H9 (cell line): ENCODE measurements around the gene OR13C2. TPM values are rescaled to one million over a fixed set of nuclear protein-coding genes. Genes with fewer than 3 reads are reported as not detected.

Source experiments
- DNase-seq: peaks from one replicate; pipeline ENCODE4 v3.0.0-alpha.2; 2017
- H2AFZ ChIP-seq: one replicate; pipeline ENCODE4 v1.6.1; 2013; ENCODE audit warnings: mild to moderate bottlenecking, low read length, control low read depth, moderate library complexity
- H2AK5ac ChIP-seq: 2 replicates; pipeline ENCODE4 v1.6.1; 2013; ENCODE audit warnings: low read length, control low read depth, mixed read lengths; ENCODE audit not compliant: insufficient read length
- H2BK120ac ChIP-seq: one replicate; pipeline ENCODE4 v1.6.1; 2013; ENCODE audit warnings: low read depth, mild to moderate bottlenecking, low read length, control low read depth, inconsistent platforms; ENCODE audit not compliant: poor library complexity, severe bottlenecking
- H2BK12ac ChIP-seq: 2 replicates; pipeline ENCODE4 v1.6.1; 2013; ENCODE audit warnings: low read length, control low read depth, mixed read lengths, low read depth; ENCODE audit not compliant: insufficient read length
- H2BK15ac ChIP-seq: 2 replicates; pipeline ENCODE4 v1.6.1; 2013; ENCODE audit warnings: low read depth, low read length, control low read depth
- H2BK20ac ChIP-seq: one replicate; pipeline ENCODE4 v1.6.1; 2013; ENCODE audit warnings: low read depth, mild to moderate bottlenecking, low read length, control low read depth, inconsistent platforms; ENCODE audit not compliant: poor library complexity, severe bottlenecking
- H2BK5ac ChIP-seq: 2 replicates; pipeline ENCODE4 v1.6.1; 2013; ENCODE audit warnings: low read length, control low read depth, mixed read lengths; ENCODE audit not compliant: insufficient read length
- H3K14ac ChIP-seq: 2 replicates; pipeline ENCODE4 v1.6.1; 2013; ENCODE audit warnings: low read length, control low read depth; ENCODE audit not compliant: insufficient read depth
- H3K18ac ChIP-seq: 2 replicates; pipeline ENCODE4 v1.6.1; 2013; ENCODE audit warnings: low read depth, mild to moderate bottlenecking, mixed read lengths, low read length, control low read depth; ENCODE audit not compliant: insufficient read length
- H3K23ac ChIP-seq: 2 replicates; pipeline ENCODE4 v1.6.1; 2013; ENCODE audit warnings: low read length, control low read depth, mixed read lengths, low read depth; ENCODE audit not compliant: insufficient read length
- H3K23me2 ChIP-seq: 2 replicates; pipeline ENCODE4 v1.6.1; 2013; ENCODE audit warnings: low read depth, mild to moderate bottlenecking, mixed read lengths, low read length, control low read depth; ENCODE audit not compliant: insufficient read length, poor library complexity, severe bottlenecking
- H3K27ac ChIP-seq: 2 replicates; pipeline ENCODE4 v1.5.1; 2013; ENCODE audit warnings: low read length, control low read depth, mixed read lengths, low read depth; ENCODE audit not compliant: insufficient read length
- H3K27me3 ChIP-seq: 2 replicates; pipeline ENCODE4 v1.6.1; 2013; ENCODE audit warnings: low read length, control low read depth, inconsistent platforms; ENCODE audit not compliant: insufficient read depth
- H3K4ac ChIP-seq: 2 replicates; pipeline ENCODE4 v1.6.1; 2013; ENCODE audit warnings: low read depth, mild to moderate bottlenecking, control low read depth, inconsistent platforms, low read length, moderate library complexity
- H3K4me1 ChIP-seq: 2 replicates; pipeline ENCODE4 v1.6.1; 2013; ENCODE audit warnings: low read length, control low read depth, inconsistent platforms; ENCODE audit not compliant: insufficient read depth
- H3K4me2 ChIP-seq: 2 replicates; pipeline ENCODE4 v1.6.1; 2013; ENCODE audit warnings: low read length, control low read depth, mixed read lengths; ENCODE audit not compliant: insufficient read length, insufficient read depth
- H3K56ac ChIP-seq: 2 replicates; pipeline ENCODE4 v1.6.1; 2013; ENCODE audit warnings: low read depth, mild to moderate bottlenecking, mixed read lengths, low read length, control low read depth; ENCODE audit not compliant: insufficient read length
- H3K79me1 ChIP-seq: 2 replicates; pipeline ENCODE4 v1.6.1; 2013; ENCODE audit warnings: low read depth, mild to moderate bottlenecking, moderate library complexity, low read length, control low read depth, inconsistent platforms; ENCODE audit not compliant: insufficient read depth, poor library complexity, severe bottlenecking
- H3K79me2 ChIP-seq: 2 replicates; pipeline ENCODE4 v1.6.1; 2013; ENCODE audit warnings: low read length, control low read depth, inconsistent platforms; ENCODE audit not compliant: insufficient read depth
- H3K9ac ChIP-seq: 2 replicates; pipeline ENCODE4 v1.6.1; 2013; ENCODE audit warnings: low read length, control low read depth, mixed read lengths; ENCODE audit not compliant: insufficient read length; ENCODE audit errors: extremely low read depth
- H3K9me3 ChIP-seq: one replicate; pipeline ENCODE4 v1.6.1; 2013; ENCODE audit warnings: low read depth, low read length, inconsistent platforms; ENCODE audit not compliant: control insufficient read depth
- H3T11ph ChIP-seq: one replicate; pipeline ENCODE4 v1.6.1; 2013; ENCODE audit warnings: mild to moderate bottlenecking, low read length, control low read depth, inconsistent platforms
- H4K20me1 ChIP-seq: one replicate; pipeline ENCODE4 v1.6.1; 2013; ENCODE audit not compliant: control insufficient read depth, insufficient read length, insufficient read depth
- H4K5ac ChIP-seq: 2 replicates; pipeline ENCODE4 v1.6.1; 2013; ENCODE audit warnings: low read depth, mild to moderate bottlenecking, mixed read lengths, low read length, control low read depth; ENCODE audit not compliant: insufficient read length
- H4K8ac ChIP-seq: replicated peaks from 2 replicates; pipeline ENCODE4 v1.6.1; 2013; ENCODE audit warnings: low read length, control low read depth, mixed read lengths, low read depth; ENCODE audit not compliant: insufficient read length
- H4K91ac ChIP-seq: 2 replicates; pipeline ENCODE4 v1.6.1; 2013; ENCODE audit warnings: low read depth, mild to moderate bottlenecking, moderate library complexity, mixed read lengths, low read length, control low read depth; ENCODE audit not compliant: insufficient read length
- H3K27ac Mint-ChIP-seq, 3 experiments: 2 replicates in 2 of 3; 3 replicates in 1 of 3; pipeline ENCODE4 v1.8.0; 2020 to 2021; ENCODE audit warnings: mixed read lengths in 3 of 3, mild to moderate bottlenecking in 1 of 3, moderate library complexity in 1 of 3
- H3K27me3 Mint-ChIP-seq: 2 replicates; pipeline ENCODE4 v1.8.0; 2021; ENCODE audit warnings: low read depth, mild to moderate bottlenecking, moderate library complexity, mixed read lengths
- H3K36me3 Mint-ChIP-seq, 3 experiments: 2 replicates in 2 of 3; 3 replicates in 1 of 3; pipeline ENCODE4 v1.8.0; 2020 to 2021; ENCODE audit warnings: low read depth in 3 of 3, mixed read lengths in 3 of 3; ENCODE audit not compliant: insufficient read depth in 1 of 3
- H3K4me1 Mint-ChIP-seq, 2 experiments: 2 replicates each; pipeline ENCODE4 v1.8.0; 2020; ENCODE audit warnings: mixed read lengths in 2 of 2
- H3K4me3 Mint-ChIP-seq, 2 experiments: 2 replicates in 1 of 2; 3 replicates in 1 of 2; pipeline ENCODE4 v1.8.0; 2020 to 2021; ENCODE audit warnings: mild to moderate bottlenecking in 2 of 2, mixed read lengths in 2 of 2, moderate library complexity in 1 of 2
- H3K9me3 Mint-ChIP-seq, 2 experiments: 2 replicates in 1 of 2; 3 replicates in 1 of 2; pipeline ENCODE4 v1.8.0; 2020; ENCODE audit warnings: mild to moderate bottlenecking in 2 of 2, mixed read lengths in 2 of 2, moderate library complexity in 1 of 2
- total RNA-seq: library from RNA; stranded (reverse); gene quantifications from 2 replicates; pipeline ENCODE4 v1.2.1, GENCODE V29; 2021
- TF ChIP-seq, protein P1 (sequence below): fragments of 200-600 bp; sonication (generic); conservative IDR thresholded peaks from 3 replicates; pipeline ENCODE4 v1.8.0; 2021; ENCODE audit warnings: antibody characterized with exemption, mild to moderate bottlenecking

The OR13C2 gene
- total RNA-seq, 1 experiment from 2014 or later = not detected

DNA sequence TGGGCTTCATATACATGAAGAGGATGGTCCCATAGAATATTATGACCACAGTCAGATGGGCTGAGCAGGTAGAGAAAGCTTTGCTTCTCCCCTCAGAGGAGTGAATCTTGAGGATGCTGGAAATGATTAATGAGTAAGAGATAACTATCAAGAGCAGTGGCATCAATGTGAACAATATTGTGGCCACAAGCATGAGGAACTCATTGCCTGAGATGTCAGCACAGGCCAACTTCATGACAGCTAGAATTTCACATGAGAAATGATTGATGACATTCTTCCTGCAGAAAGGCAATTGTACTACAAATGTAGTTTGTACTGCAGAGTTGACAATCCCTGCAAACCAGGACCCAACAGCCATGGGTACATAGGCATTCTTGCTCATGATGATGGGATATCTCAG lies 12.0 kb upstream of the OR13C2 start:
- H3K4me1 ChIP-seq = no peaks in the 10 kb centered on the region
- Mint-ChIP-seq H3K27me3 (peaks cover 1% of the 10 kb centered on the region), H3K27ac (peak overlapping the region in 1 of 3 experiments; percentile 13; a peak in 1 of 7 replicates), H3K4me3 (no peak overlapping the region), H3K4me1 (no peaks in the 10 kb centered on the region), H3K36me3 (no peaks in the 10 kb centered on the region), H3K9me3 (no peaks in the 10 kb centered on the region)
- no peak overlapping the region for H3K27ac ChIP-seq
- H3K56ac ChIP-seq = no peak overlapping the region
- no peak overlapping the region for H3K9ac ChIP-seq
- H3K27me3 ChIP-seq = no peaks in the 10 kb centered on the region
- no peak overlapping the region for H2BK5ac ChIP-seq
- H3K4ac ChIP-seq = no peak overlapping the region
- H4K5ac ChIP-seq = no peak overlapping the region
- no peaks in the 10 kb centered on the region for H3K79me2 ChIP-seq
- H3T11ph ChIP-seq = no peak overlapping the region
- H3K18ac ChIP-seq = no peak overlapping the region
- no peaks in the 10 kb centered on the region for H3K9me3 ChIP-seq
- TF ChIP-seq, protein P1, sequence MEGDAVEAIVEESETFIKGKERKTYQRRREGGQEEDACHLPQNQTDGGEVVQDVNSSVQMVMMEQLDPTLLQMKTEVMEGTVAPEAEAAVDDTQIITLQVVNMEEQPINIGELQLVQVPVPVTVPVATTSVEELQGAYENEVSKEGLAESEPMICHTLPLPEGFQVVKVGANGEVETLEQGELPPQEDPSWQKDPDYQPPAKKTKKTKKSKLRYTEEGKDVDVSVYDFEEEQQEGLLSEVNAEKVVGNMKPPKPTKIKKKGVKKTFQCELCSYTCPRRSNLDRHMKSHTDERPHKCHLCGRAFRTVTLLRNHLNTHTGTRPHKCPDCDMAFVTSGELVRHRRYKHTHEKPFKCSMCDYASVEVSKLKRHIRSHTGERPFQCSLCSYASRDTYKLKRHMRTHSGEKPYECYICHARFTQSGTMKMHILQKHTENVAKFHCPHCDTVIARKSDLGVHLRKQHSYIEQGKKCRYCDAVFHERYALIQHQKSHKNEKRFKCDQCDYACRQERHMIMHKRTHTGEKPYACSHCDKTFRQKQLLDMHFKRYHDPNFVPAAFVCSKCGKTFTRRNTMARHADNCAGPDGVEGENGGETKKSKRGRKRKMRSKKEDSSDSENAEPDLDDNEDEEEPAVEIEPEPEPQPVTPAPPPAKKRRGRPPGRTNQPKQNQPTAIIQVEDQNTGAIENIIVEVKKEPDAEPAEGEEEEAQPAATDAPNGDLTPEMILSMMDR = no peak
- H4K8ac ChIP-seq = no peak overlapping the region
- no peak overlapping the region for H4K91ac ChIP-seq
- no peak overlapping the region for H2BK120ac ChIP-seq
- no peak overlapping the region for H2AK5ac ChIP-seq
- H2BK15ac ChIP-seq = no peak overlapping the region
- no peak overlapping the region for H2BK12ac ChIP-seq
- no peak overlapping the region for H2AFZ ChIP-seq
- no peaks in the 10 kb centered on the region for H3K79me1 ChIP-seq
- no peak overlapping the region for H2BK20ac ChIP-seq
- DNase-seq = no peak
- no peak overlapping the region for H3K4me2 ChIP-seq
- no peaks in the 10 kb centered on the region for H4K20me1 ChIP-seq
- H3K14ac ChIP-seq = no peak overlapping the region
- H3K23ac ChIP-seq = no peak overlapping the region
- H3K23me2 ChIP-seq = no peaks in the 10 kb centered on the region
